Suprapubic skin (tissue), 4 donors: ENCODE measurements around the gene GRIN2A.

Experiments used
- EP300 ChIP-seq: sonication (generic); formaldehyde crosslinking; IDR thresholded peaks from one replicate; pipeline ENCODE4 v1.6.1; 2017; ENCODE audit warnings: antibody characterized with exemption
- POLR2A ChIP-seq, 2 donors: fragments of 450-650 bp; IDR thresholded peaks; one replicate each; pipeline ENCODE4 v1.6.1; 2017; ENCODE audit warnings: antibody characterized with exemption in 2 of 2, mild to moderate bottlenecking in 2 of 2, moderate library complexity in 2 of 2
- POLR2AphosphoS5 ChIP-seq, 3 donors: sonication (generic); formaldehyde crosslinking; IDR thresholded peaks; one replicate each; pipeline ENCODE4 v1.6.1; 2017; ENCODE audit warnings: antibody characterized with exemption in 3 of 3
- TF ChIP-seq, protein P1 (sequence below), 2 donors: fragments of 200-600 bp in 1 of 2; fragments of 450-650 bp in 1 of 2; sonication (generic) in 1 of 2; IDR thresholded peaks; one replicate each; pipeline ENCODE4 v1.5.1; 2016 to 2019; ENCODE audit warnings: antibody characterized with exemption in 2 of 2, mild to moderate bottlenecking in 1 of 2, moderate library complexity in 1 of 2

DNA sequence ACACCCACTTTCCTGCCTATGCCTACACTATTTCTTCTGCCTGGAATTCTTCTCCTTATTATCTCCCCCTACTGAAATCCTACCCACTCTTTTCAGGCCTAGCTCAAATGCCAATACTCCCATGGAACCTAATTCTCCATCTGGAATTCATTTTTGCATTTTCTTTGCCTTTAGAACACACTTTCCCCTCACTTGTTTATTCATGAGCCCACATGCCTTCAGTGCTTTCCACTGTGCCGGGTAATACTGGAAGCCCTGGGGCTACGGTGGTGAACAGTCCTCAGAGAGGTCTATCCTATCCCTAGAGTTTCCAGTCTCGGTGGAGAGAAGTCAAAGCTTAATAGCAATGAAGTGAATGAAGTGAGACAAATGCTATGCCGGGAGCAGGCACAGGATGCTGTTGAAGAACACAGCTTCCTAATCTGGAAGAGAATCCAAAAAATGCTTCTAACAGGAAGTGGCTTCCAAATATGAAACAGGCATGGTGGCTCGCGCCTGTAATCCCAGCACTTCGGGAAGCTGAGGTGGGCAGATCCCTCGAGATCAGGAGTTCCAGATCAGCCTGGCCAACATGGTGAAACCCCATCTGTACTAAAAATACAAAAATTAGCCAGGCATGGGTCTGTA lies 322.4 kb downstream of the GRIN2A start:
- TF ChIP-seq, protein P1, sequence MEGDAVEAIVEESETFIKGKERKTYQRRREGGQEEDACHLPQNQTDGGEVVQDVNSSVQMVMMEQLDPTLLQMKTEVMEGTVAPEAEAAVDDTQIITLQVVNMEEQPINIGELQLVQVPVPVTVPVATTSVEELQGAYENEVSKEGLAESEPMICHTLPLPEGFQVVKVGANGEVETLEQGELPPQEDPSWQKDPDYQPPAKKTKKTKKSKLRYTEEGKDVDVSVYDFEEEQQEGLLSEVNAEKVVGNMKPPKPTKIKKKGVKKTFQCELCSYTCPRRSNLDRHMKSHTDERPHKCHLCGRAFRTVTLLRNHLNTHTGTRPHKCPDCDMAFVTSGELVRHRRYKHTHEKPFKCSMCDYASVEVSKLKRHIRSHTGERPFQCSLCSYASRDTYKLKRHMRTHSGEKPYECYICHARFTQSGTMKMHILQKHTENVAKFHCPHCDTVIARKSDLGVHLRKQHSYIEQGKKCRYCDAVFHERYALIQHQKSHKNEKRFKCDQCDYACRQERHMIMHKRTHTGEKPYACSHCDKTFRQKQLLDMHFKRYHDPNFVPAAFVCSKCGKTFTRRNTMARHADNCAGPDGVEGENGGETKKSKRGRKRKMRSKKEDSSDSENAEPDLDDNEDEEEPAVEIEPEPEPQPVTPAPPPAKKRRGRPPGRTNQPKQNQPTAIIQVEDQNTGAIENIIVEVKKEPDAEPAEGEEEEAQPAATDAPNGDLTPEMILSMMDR (IDR thresholded peaks at IDR 0.05): no peak
- TF ChIP-seq POLR2A (IDR thresholded peaks at IDR 0.05): no peak
- TF ChIP-seq POLR2AphosphoS5 (IDR thresholded peaks at IDR 0.05): no peak
- no peak for TF ChIP-seq EP300
